NCI-H510A (cell line): ENCODE data around the gene IKBKE.

Experiments used
- DNase-seq: peaks from one replicate; lab custom pipeline; 2025; lab: John Stamatoyannopoulos, UW

IKBKE gene

DNA sequence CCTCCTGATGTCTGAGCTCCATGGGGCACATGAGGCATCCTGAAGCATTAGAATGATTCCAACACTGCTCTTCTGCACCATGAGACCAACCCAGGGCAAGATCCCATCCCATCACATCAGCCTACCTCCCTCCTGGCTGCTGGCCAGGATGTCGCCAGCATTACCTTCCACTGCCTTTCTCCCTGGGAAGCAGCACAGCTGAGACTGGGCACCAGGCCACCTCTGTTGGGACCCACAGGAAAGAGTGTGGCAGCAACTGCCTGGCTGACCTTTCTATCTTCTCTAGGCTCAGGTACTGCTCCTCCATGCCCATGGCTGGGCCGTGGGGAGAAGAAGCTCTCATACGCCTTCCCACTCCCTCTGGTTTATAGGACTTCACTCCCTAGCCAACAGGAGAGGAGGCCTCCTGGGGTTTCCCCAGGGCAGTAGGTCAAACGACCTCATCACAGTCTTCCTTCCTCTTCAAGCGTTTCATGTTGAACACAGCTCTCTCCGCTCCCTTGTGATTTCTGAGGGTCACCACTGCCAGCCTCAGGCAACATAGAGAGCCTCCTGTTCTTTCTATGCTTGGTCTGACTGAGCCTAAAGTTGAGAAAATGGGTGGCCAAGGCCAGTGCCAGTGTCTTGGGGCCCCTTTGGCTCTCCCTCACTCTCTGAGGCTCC, 26.0 kb downstream of the IKBKE start:
- DNase-seq = no peak

DNA sequence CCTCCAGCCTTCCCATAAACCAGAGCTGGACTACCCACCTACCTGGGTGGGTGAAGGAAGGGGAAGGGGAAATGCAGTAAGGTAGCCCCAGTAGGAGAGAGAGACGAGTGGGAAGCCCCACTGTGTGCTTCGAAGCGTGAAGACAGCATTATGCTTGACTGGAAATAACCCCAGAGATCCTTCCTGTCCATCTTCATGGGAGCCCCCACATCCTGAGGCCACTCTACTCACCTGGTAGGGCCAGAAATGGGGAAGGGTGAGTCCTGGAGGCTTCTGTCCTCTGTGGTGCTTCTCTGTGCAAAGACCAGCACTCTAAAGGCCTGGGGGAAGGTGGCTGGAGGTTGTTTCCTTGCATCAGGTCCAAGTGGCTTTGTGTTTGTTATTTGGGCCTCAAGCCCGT, 27.1 kb downstream of the IKBKE start:
- no peak for DNase-seq

DNA sequence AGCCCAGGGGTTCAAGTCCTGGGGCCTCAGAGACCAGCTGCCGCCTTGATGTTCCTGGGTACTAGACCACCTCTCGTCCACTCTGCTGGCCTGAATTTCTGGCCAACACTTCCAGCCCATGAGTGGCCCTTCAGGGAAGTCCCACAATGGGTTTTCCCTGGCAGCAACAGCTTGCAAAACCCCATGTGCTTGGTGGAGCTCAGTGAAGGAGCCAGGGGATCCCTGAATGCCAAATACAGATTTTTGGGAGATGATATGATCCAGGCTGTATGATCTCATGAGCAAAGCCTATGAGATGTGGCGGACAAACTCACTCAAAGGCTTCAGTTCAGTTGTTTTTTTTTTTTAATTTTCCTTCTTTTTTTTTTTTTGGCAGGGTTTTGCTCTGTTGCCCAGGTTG, 27.5 kb downstream of the IKBKE start:
- DNase-seq = no peak

DNA sequence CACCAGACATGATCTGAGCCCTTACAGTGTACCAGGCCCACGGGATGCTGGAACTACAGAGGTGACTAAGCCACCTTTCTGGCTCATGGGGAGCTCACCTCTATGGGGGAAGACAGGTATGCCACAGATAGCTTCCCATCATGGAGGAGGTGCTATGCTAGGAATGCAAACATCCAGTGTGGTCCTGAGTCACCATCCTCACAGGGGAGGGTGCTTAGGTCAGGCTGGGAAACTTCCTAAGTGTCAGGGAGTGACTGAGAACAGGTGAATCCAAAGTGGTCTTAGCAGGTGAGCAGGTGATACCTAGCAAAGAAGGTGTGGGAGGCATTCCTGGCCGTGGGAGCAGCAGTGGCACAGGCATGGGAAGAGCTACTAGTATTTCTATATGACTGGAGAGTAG, 28.4 kb downstream of the IKBKE start:
- DNase-seq = no peak

DNA sequence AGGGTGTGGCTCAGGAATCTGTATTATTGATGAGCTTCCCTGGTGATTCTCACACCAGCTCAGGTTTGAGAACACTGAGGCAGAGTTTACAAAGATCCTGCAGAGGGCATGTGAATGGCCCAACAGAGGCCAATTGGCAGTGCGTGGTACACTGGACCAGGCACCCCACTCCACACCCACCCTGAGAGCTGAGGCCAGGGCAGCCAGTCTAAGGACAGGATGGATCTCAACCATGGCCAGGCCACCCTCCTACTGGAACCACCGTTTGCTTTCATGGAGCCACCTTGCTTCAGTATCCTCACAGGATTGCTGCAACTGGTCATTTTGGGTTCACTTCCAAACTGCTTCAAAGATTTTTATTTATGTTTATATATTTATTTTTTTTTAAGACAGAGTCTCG, 29.8 kb downstream of the IKBKE start:
- no peak for DNase-seq

DNA sequence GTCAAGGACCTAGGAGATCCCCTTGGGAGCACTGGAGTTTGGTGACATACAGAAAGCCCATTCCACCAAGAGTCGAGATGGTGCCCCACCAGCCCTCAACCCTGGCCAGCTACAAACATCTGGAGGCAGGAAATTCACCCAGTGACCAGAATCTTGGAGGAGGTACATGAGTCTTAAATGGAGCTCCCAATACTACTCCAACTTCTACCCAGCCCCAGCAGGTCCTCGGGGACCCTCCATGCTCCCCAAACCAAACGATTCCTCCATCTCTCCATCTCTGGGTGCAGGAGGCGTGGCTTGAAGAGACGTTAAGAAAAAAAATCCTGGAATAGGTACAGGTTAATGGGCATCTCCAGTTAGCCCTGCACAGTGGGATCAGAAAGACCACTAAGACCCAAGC, 31.6 kb downstream of the IKBKE start:
- DNase-seq = no peak

DNA sequence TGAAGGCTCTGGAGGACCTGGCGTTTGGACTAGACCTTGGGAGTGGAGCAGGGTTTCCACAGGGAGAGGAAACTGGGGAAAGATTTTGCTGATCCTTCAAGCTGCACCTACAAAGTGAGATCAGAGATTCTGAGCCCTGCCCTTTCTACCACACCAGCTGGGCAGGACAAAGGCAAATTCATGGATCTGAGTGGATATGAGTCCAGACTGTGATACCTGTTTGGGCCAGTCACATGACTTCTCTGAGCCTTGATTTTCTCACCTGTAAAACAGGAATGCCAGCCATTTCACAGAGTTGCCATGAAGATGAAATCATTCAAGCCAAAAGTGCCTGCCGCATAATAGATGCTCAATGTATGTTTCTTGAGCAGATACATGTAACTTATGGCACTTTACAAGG, 32.1 kb downstream of the IKBKE start:
- no peak for DNase-seq

DNA sequence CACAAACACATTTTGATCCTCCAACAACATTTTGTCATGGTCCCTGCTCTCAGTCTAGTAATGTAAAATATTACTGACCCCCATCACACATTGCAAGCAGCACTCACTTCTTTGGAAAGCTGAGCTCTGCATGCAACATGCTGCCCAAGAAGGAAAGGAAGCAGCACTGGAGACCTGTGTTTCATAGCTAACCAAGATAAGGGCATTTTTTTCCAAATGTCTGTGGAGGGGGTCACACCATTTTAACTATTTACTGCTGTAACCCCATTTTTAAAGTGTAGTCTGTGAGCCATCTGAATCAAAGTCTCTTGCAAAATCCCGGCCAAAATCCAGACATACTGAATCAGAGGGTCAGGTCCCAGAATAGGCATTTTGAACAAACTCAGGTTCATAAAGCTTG, 32.5 kb downstream of the IKBKE start:
- no peak for DNase-seq

DNA sequence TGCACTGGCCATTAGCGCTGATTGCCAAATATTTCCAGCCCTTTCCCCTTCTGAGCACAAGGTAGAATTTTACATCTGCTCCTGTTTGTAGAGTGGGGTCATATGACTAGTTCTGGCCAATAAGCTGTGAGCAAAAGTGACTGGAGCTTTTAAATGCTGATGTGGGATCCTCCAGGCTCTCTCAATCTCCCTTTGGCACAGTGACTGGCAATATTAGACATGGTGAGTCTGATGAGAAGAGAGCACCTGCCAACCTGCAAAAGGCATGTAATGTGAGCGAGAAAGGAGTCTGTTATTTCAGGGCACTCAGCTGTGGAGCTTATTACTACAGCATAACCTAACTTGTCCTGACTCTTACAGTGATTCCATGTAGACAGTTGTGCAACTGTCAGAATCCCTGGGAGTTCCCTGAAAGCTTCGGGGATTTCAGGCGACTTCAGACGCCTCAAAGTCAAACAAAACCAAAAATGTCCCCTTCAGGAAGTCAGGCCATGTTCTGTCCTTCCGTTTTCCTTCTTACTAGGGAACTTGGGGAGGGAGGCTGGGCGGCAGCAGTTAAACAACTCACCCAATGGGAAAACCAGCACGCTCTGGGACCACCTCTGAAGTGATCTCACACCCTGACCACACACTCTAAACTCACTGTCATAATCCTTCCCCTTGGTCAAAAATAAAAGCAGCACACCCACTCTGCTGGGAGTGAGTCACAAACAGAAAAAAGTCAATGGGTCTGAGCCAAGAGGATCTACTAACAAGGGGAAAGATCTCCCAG, 33.5 kb downstream of the IKBKE start:
- DNase-seq = no peak

DNA sequence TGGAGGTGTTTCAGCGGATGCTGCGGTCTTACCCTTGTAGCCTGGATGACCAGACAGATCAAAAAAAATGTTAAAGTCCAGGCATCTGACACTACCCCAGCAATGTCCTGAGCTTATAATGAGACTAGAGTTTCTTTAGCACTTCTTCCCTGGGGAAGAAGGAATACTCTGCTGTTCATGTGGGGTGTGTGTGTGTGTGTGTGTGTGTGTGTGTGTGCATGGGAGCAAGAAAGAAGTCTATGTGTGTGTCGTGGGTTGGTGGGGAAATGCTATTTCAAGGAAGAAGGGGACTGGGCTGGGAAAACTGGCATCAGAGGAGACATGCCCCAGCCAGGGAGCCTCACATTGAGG, 34.1 kb downstream of the IKBKE start:
- no peak for DNase-seq

DNA sequence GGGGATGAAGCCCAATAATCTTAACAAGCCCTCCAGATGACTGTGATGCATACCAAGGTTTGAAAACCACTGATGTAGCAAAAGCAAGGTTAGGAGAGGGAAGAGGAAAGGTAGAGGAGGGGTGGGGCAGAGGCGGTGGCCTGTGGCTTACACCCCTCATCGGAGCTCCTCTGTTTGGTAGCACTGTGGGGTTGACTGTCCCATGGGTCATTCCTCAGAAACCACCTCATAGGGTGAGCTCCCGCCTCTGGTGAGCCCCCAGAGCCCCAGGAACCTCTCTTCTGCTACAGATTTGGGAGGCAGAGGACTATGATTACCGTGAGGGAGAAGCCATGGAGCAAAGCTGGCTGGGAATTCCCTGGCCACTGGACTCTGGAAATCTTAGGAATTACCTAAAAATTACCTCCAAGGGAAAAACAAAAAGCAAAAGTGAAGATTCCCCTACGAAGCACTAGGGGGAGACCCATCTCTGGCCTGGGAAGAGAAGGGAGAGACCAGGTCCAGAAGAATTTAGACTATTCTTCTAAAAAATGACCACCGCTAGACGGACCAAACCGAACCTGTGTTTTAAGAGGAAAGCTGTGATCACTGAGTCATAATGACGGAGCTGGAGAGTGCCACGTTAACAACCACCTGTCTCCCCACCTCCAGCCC, 35.6 kb downstream of the IKBKE start:
- DNase-seq = no peak

DNA sequence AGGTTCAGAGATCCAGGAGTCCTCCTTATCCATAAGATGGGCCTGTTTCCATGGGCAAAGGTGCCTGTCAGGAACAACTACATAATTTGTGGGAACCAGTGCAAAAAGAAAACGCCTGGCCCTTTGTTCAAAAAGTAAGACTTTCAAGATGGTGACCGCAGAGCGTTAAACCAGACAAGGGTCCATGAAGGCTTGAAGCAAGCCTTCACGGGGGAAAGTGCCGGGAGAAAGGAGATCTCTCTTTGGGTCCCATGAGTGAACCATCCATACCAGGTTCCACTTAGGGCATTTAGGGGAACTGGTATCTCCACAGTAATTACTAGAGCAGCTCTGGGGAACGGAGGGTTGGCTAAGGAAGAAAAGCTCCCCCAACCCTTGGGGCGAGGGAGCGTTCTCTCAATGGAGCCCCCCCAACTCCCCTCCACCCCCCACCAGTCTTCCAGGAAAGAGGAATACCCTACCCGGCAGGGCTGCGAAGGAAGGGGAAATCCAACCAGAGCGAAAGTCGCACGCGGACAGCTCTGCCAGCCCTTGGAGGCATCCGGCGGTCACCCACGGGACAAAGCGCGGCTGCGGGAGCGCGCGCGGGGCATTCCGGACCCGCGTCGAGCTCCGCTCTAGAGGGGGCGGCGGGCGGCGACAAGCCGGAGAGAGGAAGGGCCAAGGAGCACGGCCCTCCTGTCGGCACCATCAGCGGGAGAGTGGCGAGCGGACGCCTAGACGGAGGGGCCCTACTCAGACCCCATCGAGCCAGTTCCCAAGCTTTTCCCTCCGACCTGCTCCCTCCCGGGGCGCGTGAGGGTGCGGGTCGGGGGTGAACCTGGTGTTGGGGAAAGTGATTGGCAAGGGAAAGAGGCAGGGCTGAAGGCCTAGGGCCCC, 36.4 kb downstream of the IKBKE start:
- DNase-seq = no peak

DNA sequence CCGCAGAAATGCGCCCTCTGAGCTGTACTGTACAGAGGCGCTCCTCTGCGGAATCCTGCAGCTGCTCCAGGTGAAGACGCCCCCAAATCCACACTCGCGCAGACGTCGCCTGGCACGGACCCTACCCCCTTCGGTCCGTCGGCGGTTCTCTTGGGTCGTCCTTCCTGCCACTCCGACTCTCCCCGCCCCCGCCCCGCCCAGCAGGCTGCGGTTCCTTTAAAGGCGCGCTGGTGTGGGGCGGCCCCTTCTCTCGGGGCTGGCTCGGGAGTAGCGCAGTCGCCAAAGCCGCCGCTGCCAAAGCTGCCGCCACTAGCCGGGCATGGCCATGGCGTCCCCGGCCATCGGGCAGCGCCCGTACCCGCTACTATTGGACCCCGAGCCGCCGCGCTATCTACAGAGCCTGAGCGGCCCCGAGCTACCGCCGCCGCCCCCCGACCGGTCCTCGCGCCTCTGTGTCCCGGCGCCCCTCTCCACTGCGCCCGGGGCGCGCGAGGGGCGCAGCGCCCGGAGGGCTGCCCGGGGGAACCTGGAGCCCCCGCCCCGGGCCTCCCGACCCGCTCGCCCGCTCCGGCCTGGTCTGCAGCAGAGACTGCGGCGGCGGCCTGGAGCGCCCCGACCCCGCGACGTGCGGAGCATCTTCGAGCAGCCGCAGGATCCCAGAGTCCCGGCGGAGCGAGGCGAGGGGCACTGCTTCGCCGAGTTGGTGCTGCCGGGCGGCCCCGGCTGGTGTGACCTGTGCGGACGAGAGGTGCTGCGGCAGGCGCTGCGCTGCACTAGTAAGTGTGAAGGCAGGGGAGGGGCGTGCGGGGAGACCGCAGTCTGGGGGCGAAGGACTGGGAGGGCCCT, 37.2 kb downstream of the IKBKE start, which contains the start of gene RASSF5:
TSS of gene RASSF5 (plus strand) at position 248 of the 846 bp plus-strand sequence. CDS start at position 320, 72 bp downstream.
- peak; percentile 63 for DNase-seq

DNA sequence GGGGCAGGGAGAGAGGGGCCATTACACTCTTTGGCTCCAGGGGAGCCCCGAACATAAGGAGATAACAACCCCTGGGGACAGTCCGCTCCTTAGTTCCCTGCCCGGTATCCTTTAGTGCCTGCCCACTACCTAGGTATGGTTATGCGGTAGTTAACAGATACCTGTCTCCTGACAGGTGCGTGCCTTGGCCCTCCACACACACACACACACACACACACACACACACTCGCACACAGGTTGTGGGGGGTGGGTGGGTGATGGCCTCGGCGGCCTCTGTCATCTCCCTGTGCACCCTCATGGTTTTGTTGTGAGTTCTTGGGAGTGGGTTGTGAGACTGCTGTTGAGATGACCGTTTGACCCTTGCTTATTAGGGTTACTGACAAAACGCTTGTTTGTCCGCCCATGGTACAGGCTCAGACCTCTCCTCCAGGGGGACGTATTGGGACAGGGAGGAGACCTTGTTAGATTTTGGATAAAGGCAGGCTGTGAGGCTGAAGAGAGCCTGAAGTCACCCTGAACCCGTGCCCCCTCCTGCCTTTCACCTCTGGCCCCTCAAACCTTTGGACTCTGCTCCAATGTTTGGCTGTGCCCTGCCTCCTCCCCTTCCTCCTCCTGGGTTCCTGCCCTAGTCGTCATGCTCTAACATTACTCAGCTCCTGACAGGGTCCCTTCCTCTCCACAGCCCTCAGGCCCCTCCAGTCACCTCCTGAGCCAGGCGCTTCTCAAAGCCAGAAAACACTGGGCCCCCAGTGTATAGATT, 38.0 kb downstream of the IKBKE start:
- DNase-seq = no peak

DNA sequence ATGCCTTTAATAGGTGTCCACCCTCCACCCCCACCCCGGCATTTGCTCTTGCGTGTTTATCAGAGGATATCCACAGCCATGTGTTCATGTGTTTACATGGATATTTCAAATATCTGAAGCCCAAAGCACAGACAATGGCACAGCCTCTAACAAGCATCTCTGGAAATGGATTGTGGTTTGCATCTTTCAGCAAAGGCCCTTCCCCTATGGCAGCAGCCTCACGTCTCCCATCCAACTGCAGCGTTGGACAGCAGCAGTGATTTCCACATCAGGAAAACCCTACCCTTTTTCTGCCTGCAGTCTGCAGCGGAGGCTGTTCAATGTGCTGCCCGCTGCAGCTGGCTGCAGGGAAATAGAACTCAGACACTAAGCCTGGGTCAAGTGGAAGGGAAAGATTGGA, 38.7 kb downstream of the IKBKE start:
- DNase-seq = no peak

DNA sequence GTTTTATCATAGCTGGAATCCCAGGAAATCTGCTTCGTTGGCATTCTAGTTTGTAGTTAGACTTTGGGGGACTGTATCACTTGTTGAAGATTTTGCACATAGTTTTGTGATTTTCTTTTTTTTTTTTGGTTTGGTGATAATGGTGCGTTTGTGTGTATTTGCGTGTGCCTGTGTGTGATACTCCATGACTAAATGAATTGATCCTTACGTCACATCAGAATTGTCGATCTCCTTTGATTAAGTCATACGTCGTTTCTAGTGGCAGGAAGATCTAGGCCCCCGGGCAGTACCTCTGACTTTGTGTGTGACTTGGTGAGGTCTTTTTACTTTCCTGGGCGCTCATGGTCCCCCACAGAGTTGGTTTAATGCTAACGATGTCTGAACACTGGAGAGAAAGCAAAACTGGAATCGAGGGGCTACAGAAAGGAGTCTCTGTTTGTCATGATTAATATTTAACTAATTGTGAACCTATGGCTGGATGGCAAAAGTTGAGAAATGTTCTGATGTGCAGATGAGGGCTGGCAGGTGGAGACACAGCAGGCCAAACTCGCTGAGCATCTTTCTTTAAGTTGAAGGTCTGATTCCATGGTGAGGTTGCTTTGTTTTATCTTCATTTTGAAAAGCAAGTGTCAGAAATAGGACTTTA, 39.5 kb downstream of the IKBKE start:
- no peak for DNase-seq

DNA sequence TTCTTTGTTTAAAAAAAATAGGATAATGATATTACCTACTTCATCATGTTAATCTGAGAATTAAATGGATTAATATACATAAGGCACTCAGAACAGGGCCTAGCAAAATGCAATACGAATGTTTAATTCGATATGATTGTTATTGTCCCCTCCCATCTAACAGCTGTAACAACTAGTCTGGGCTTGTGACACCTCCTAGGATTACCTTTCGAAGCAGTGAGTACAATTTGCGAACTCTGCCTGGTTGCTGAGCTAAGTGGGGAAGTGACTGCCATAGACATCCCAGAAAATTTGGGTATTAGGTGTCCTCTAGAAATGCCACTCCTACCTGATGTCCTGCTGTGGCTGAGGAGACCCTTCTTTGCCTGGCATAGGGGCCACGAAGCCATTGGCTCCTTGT, 40.1 kb downstream of the IKBKE start:
- no peak for DNase-seq

DNA sequence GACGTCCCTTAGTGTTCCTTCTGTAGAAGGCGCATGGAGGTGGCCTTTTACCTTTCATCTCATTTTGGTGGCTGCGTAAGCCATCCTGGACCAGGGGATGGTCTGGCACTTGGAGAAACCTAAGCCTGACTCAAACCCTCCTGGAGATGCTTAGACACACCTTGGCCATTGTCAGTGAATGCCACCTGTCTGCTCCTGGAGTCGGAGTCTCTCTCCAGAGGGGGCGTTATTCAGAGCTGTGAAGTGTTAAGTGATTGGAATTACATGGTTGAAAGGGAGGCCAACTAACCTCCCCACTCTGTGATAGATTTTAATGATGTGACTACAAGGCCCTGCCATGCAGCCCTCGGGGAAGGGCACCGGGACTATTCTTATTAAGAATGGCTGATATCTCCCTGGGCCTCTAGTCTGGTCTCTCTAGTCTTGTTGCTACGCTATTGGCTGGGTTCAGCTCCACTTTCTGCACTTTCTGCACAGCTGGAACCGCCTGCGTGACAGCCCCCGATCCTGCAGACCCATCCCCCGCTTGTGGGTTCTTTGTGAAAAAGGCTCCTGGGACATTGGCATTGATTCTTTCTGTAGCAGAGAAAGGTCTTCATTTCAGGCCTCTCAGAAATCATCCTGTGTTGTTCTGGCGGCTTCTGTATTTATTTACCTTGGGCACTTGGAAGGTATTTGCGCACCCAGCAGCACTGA, 41.2 kb downstream of the IKBKE start:
- DNase-seq = no peak

DNA sequence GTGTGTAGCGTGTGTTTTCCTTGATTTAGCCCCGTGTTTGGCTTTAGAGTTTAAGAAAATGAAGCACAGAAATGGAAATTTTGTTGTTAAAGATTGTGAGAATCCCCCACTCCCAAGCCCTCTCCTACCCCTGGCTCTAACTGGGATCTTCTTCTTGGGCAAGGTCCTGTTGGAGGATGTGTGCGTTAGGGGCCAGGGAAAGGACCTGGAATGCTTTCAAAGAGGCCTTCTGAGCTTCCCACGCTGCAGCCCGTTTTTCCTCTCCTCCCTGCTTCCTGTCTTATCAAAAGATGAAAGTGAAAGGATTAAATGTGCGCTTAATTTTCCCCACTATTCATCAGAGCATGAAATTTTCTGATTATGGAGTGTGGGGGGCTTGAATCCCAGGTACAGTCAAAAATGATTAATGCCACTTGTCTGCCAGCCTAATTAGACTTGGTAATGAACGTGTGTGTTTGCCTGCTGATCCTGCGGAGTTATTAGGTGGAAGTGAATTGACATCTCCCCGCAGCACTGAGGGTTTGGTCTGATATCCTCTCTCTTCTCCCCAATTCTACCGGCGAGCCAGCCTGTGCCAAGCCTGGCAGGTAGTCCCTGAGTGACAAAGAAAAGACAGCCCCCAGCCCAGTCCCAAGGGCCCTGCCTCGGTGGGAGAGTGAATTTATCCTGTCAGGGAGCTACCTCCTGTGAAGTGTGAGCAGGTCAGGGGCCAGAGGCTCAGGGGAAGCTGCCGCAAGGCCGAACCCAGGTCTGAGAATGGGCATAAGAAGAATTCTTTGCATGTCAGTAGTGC, 42.0 kb downstream of the IKBKE start:
- no peak for DNase-seq
